Measurements from ENCODE around the gene RUSC2.
"Not testable (repeated sequence)": the region's sequence is repeated elsewhere in the genome, so short reads cannot be mapped to it uniquely, and the experiment has no call there.

RUSC2 gene

GRCh38 chr9:35489313-35490154, at the start of gene RUSC2:
Gene RUSC2 (plus strand): TSS chr9:35490111. CDS start chr9:35546522, 56,411 bp downstream.
- peak; percentile 93 for DNase-seq

- no peak for DNase-seq
Measured at GRCh38 chr9:35446012-35446411, 43.9 kb upstream of the RUSC2 start.

GRCh38 chr9:35448496-35448895, 41.4 kb upstream of the RUSC2 start:
- no peak for DNase-seq

- no peak for DNase-seq
Measured at GRCh38 chr9:35452481-35452880, 37.4 kb upstream of the RUSC2 start.

GRCh38 chr9:35453786-35454185, 36.1 kb upstream of the RUSC2 start:
- DNase-seq: no peak

GRCh38 chr9:35464141-35465025, 25.5 kb upstream of the RUSC2 start:
- no peak for DNase-seq

- DNase-seq: no peak
Measured at GRCh38 chr9:35470340-35470739, 19.6 kb upstream of the RUSC2 start.

GRCh38 chr9:35470894-35471293, 19.0 kb upstream of the RUSC2 start:
- no peak for DNase-seq

GRCh38 chr9:35476596-35476995, 13.3 kb upstream of the RUSC2 start:
- DNase-seq: no peak

GRCh38 chr9:35477211-35477855, 12.6 kb upstream of the RUSC2 start:
- peak; percentile 6 for DNase-seq

- no peak for DNase-seq
Measured at GRCh38 chr9:35478871-35479270, 11.0 kb upstream of the RUSC2 start.

GRCh38 chr9:35481347-35481975, 8.4 kb upstream of the RUSC2 start:
- DNase-seq: peak; percentile 8

- DNase-seq: no peak
Measured at GRCh38 chr9:35482071-35482470, 7.8 kb upstream of the RUSC2 start.

GRCh38 chr9:35484406-35484805, 5.5 kb upstream of the RUSC2 start:
- DNase-seq: no peak

- DNase-seq: no peak
Measured at GRCh38 chr9:35487081-35487480, 2.8 kb upstream of the RUSC2 start.

GRCh38 chr9:35488021-35488420, 1.9 kb upstream of the RUSC2 start:
- no peak for DNase-seq

- DNase-seq: no peak
Measured at GRCh38 chr9:35488566-35489312, 1.2 kb upstream of the RUSC2 start.

GRCh38 chr9:35490155-35490909, 421 bp downstream of the RUSC2 start:
- DNase-seq: no peak

GRCh38 chr9:35490910-35491465, 1.1 kb downstream of the RUSC2 start:
- DNase-seq: no peak

- not testable (repeated sequence) for DNase-seq
Measured at GRCh38 chr9:35493119-35493518, 3.2 kb downstream of the RUSC2 start.

- no peak for DNase-seq
Measured at GRCh38 chr9:35495984-35496383, 6.1 kb downstream of the RUSC2 start.
